Ishikawa (cell line): ENCODE data around the gene GRIN1.

Source experiments
- CEBPB ChIP-seq: IDR thresholded peaks from 2 replicates; pipeline ENCODE4 v1.6.1; 2012
- FOXM1 ChIP-seq: IDR thresholded peaks from 2 replicates; pipeline ENCODE4 v1.6.1; 2012; ENCODE audit warnings: low read depth, borderline replicate concordance
- MAX ChIP-seq: IDR thresholded peaks from 2 replicates; pipeline ENCODE4 v1.6.1; 2012
- NFIC ChIP-seq: IDR thresholded peaks from 2 replicates; pipeline ENCODE4 v1.6.1; 2012
- RAD21 ChIP-seq: IDR thresholded peaks from 2 replicates; pipeline ENCODE4 v1.6.1; 2012; ENCODE audit warnings: low read depth
- REST ChIP-seq: IDR thresholded peaks from 2 replicates; pipeline ENCODE4 v1.6.1; 2012; ENCODE audit warnings: low read depth, mild to moderate bottlenecking
- TAF1 ChIP-seq: IDR thresholded peaks from 2 replicates; pipeline ENCODE4 v1.6.1; 2012; ENCODE audit warnings: low read depth, mild to moderate bottlenecking
- ZBTB7A ChIP-seq: IDR thresholded peaks from 2 replicates; pipeline ENCODE4 v1.6.1; 2012; ENCODE audit warnings: low read depth

- no peak for TF ChIP-seq REST
- no peak for TF ChIP-seq CEBPB
- TF ChIP-seq RAD21: no peak
- TF ChIP-seq MAX: no peak
- TF ChIP-seq ZBTB7A: no peak
- no peak for TF ChIP-seq NFIC
- no peak for TF ChIP-seq TAF1
- no peak for TF ChIP-seq FOXM1
These were observed 43.1 kb upstream of the GRIN1 start for GRCh38 chr9:137095664-137096517.
